T47D (cell line): ENCODE results near the gene BCL10.
A peak's percentile ranks its signal among the peaks of the same experiment; 100 is the strongest.

ENCODE experiments used
- DNase-seq, 2 experiments: peaks; one replicate each; pipeline versions ENCODE4 v3.0.0 to v3.0.0-alpha.2; 2011 to 2012; ENCODE audit warnings: low read depth in 1 of 2, low spot score in 1 of 2
- JUND ChIP-seq: IDR thresholded peaks from 2 replicates; pipeline ENCODE4 v1.6.1; 2012; ENCODE audit warnings: low read depth
- in situ Hi-C: cut with HindIII; loops from 2 replicates; pipeline ENCODE4 v1.10.0; 2016; ENCODE audit warnings: low sequenced_read_pairs, low pct_unique_long_range_greater_than_20kb

Gene BCL10

DNA sequence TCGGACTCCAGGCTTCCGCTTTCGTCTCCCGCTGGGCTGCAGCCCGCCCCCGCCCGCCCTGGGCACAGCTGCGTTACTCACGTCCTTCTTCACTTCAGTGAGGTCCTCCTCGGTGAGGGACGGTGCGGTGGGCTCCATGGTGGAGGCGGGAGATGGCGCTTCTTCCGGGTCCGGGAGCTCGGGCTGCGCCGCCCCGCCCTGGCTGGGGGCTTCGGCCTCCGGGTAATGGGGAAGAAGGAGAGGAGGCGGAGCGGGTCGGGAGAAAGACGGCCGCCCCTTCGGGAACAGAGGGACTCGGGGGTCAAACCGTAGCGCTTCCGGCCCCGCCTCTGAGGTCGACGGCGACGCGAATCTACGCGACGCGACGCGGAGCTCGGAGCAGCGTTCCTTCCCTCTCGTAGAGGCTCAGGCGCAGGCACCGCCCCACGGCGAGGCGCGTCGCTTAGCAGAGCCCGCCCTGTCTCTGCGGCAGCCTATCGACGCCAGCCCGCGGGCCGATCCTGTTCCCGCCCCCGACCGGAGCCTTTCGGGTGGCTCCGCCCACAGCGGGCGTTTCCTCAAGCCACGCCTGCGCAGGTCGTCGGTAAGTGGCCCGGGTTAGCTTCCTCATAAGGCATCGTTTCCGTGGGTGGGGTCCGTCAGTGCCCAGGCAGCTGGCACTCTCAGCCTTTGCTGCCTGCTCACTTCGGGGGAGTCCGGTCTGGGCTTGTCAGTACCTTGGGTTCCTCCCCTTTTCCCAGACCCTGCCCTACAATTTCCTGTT lies at the start of gene BCL10:
BCL10 (minus strand) TSS at position 418 of the 763 bp plus-strand sequence; CDS start at position 138, 280 bp downstream.
- TF ChIP-seq JUND = no peak
- in situ Hi-C loops = no loop called here
- peak; percentile 80 to 97 for DNase-seq

DNA sequence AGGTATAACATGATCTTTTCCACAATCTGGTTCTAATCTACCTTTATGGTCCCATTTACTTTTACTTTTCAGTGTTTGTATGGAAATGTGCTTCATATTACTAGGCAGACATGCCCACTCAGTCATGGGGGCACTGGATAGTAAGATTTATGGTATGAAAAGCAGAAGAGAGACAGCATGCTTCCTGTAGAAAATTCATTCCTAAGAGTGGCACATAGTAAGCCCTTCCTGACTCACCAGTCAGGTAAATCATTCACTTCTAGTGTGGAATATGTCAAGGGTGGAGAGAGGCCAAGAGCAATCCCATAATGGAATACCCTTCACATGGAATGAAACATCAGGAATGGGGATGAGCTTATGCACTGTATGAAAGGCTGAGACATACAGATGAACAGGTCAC lies 49.5 kb upstream of the BCL10 start:
- in situ Hi-C loops = no loop called here
- no peak for DNase-seq
- no peak for TF ChIP-seq JUND

DNA sequence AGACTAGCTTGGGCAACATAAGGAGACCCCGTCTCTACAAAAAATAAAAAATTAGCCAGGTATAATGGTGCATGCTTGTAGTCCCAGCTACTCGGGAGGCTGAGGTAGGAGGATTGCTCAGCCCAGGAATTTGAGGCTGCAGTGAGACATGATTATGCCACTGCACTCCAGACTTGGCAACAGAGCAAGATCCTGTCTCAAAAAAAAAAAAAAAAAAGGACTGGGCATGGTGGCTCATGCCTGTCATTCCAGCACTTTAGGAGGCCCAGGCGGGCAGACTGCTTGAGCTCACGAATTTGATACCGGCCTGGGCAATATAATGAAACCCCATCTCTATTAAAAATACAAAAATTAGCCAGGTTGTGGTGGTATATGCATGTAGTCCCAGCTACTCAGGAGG lies 47.3 kb upstream of the BCL10 start:
- no peak for TF ChIP-seq JUND
- in situ Hi-C loops = no loop called here
- DNase-seq = no peak

DNA sequence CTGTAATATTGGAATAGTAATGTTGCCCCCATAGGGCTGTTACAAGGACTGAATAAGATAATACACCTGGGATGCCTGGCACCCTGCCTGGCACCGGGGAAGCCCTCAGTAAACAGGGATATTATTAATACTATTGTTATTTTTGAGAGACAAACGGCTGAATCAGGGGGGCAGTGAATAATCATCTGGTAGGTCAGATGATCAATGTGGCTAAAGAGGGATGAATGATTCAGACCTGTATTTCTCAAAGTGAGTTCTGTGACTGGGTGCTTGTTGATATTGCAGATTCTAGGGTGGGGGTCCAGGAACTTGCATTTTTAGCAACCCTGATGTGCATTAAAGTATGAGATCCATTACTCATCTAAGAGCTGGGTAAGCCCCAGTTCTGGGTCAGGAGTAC lies 46.2 kb upstream of the BCL10 start:
- DNase-seq = no peak
- in situ Hi-C loops = no loop called here
- no peak for TF ChIP-seq JUND

DNA sequence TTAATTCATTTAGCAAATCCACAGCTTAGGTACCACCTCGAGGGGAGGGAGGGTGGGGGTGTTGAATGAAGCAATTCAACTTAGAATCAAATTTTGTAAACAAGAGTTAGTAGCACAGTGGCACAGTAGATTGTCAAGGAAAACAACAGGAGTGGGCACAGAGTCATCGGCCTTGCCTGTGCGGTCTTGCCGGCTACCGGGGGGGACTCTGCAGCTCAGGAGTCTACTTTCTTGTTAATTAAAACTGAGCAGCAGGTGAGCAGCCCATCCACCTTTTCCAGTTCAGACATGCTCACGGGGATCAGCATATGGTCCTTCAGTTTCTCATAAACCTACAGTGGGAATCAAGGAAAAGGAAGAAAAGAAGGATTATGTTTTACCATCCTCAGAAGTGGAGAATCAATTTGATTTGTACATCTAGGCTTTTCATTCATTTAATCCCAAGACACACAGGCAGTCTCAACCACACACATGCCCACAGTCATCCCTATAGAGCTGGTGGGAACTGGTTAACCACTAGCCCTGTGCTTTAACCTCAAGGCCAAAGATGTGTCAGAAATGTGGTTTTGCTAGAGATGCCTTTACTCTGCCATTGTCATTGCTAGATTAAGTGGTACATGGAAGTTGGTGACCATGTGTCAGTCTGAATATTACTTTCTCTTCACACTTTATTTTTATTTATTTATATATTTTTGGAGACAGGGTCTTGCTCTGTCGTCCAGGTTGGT lies 45.0 kb upstream of the BCL10 start:
- in situ Hi-C loops = no loop called here
- no peak for TF ChIP-seq JUND
- no peak for DNase-seq

DNA sequence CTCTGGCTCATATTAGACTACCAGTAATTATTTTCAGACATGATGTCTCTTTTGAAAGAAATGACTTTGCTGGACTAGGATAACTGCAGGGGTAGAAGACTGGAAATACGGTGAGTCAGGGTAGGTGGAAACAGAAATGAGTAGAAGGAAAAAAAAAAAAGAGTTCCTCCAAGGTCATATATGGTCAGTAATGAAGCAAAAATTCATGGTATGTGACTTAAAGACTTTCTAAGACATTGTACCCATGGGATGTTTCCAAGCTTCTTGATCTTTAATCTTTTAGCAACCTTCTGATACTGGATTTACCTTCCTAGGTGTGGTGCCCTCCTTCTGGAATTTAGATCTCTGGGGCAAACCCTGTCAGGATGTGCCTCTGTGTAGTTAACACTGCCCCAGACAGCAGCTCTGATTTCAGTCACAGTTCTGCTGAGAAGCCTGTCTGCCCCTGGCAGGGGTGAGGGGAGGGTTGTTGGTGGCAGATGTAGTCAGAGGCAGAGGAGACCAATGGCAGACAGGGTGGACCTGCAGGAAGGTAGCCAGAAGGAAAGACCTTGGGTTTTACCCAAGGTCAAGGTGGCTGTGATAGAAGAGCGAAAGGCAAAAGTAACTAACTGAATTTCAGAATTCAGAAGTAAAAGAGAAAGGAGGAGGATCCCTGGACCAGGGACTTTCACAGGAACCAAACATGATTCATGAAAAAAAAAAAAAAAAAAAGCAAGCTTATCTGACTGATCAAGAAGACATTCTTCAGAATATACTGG lies 44.1 kb upstream of the BCL10 start:
- in situ Hi-C loops = no loop called here
- TF ChIP-seq JUND = no peak
- no peak for DNase-seq

GRCh38 chr1:85319931-85320330 lies 43.5 kb upstream of the BCL10 start:
- DNase-seq = no peak
- in situ Hi-C loops = no loop called here
- TF ChIP-seq JUND = no peak

DNA sequence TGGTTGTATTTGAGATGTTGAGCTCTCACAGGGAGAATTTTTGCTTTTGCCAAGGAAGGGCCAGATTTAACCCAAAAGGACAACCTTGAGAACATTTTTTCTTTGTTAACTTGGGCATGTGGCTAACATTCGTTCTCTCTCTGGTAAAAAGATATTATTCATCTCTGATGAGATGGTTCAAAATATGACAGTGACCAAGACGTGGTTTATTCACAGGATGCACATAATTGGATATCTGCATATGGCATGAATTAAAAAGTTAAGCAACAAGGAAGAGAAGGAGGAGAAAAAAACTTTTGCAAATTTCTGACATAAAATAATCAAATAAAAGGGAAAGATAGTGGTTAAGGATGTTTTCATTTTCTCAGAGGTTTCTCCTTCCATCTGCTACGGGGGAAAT lies 43.1 kb upstream of the BCL10 start:
- no peak for DNase-seq
- no peak for TF ChIP-seq JUND
- in situ Hi-C loops = no loop called here

GRCh38 chr1:85318217-85318616 lies 41.8 kb upstream of the BCL10 start:
- in situ Hi-C loops = no loop called here
- DNase-seq = no peak
- no peak for TF ChIP-seq JUND

- no peak for DNase-seq
- TF ChIP-seq JUND = no peak
- in situ Hi-C loops = no loop called here
These were observed 41.1 kb upstream of the BCL10 start for GRCh38 chr1:85317560-85317959.

- in situ Hi-C loops = no loop called here
- no peak for DNase-seq
- TF ChIP-seq JUND = no peak
These were observed 39.9 kb upstream of the BCL10 start for GRCh38 chr1:85316321-85316720.

DNA sequence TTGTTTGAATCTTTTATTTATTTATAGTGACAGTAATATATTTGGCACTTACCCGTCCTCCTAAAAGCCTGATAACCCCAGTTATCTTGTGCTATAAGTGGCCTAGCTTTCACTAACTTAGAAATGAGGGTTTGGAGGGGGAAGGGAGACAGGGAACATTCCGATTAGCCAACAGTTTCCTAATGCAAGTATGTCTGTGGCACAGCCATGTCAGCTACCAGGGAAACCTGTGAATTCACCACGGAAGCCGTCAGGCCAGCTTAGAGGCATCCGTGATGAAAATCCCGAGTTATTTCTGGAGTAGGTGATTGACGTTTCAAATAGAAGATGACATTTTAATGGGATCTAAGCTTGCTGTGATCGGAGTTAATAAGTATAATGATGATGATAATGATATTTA lies 39.4 kb upstream of the BCL10 start:
- no peak for TF ChIP-seq JUND
- DNase-seq = no peak
- in situ Hi-C loops = no loop called here

GRCh38 chr1:85314726-85315125 lies 38.3 kb upstream of the BCL10 start:
- in situ Hi-C loops = no loop called here
- TF ChIP-seq JUND = no peak
- no peak for DNase-seq
